ENCODE measurements around the gene CYP26C1.

- no peak for TF ChIP-seq JUN (CRISPR knock-in tag; IDR thresholded peaks at IDR 0.05)
- no peak for TF ChIP-seq MAX (CRISPR knock-in tag; IDR thresholded peaks at IDR 0.05)
- TF ChIP-seq NR3C1 (CRISPR knock-in tag; conservative IDR thresholded peaks at IDR 0.05; ENCODE audit: low read depth), result no peak
- no peak for TF ChIP-seq ZMAT4 (CRISPR knock-in tag; IDR thresholded peaks at IDR 0.05)
- TF ChIP-seq CTCF (IDR thresholded peaks at IDR 0.05), result no peak
- TF ChIP-seq FOXJ3 (CRISPR knock-in tag; IDR thresholded peaks at IDR 0.05; ENCODE audit: borderline replicate concordance), result no peak
- TF ChIP-seq ATF1 (CRISPR knock-in tag; IDR thresholded peaks at IDR 0.05), result no peak
- no peak for TF ChIP-seq USF2 (CRISPR knock-in tag; IDR thresholded peaks at IDR 0.05)
- TF ChIP-seq IRF2 (CRISPR knock-in tag; IDR thresholded peaks at IDR 0.05; ENCODE audit: borderline replicate concordance, low read depth), result no peak
- TF ChIP-seq ATF2 (CRISPR knock-in tag; IDR thresholded peaks at IDR 0.05; ENCODE audit: borderline replicate concordance, low read depth), result no peak
- no peak for TF ChIP-seq ATF3 (CRISPR knock-in tag; conservative IDR thresholded peaks at IDR 0.05)
These were observed 11.2 kb downstream of the CYP26C1 start for GRCh38 chr10:93071674-93072224.

Measured in WTC11 (cell line).